Nephron progenitor cell (in vitro differentiated cells): ENCODE measurements around the gene FAR2.

ENCODE experiments used
- DNase-seq: peaks from one replicate; pipeline ENCODE4 v3.0.0; 2021
- H3K27ac Mint-ChIP-seq: 2 replicates; pipeline ENCODE4 v1.8.0; 2021; ENCODE audit warnings: mild to moderate bottlenecking, moderate library complexity, mixed read lengths
- H3K27me3 Mint-ChIP-seq: 2 replicates; pipeline ENCODE4 v1.8.0; 2021; ENCODE audit warnings: mild to moderate bottlenecking, low read depth, mixed read lengths; ENCODE audit not compliant: poor library complexity
- H3K36me3 Mint-ChIP-seq: 2 replicates; pipeline ENCODE4 v1.8.0; 2021; ENCODE audit warnings: low read depth, mixed read lengths
- H3K4me1 Mint-ChIP-seq: 2 replicates; pipeline ENCODE4 v1.8.0; 2021; ENCODE audit warnings: mixed read lengths
- H3K4me3 Mint-ChIP-seq: 2 replicates; pipeline ENCODE4 v1.8.0; 2021; ENCODE audit warnings: mild to moderate bottlenecking, moderate library complexity, mixed read lengths
- H3K9me3 Mint-ChIP-seq: 2 replicates; pipeline ENCODE4 v1.8.0; 2021; ENCODE audit warnings: mild to moderate bottlenecking, moderate library complexity, mixed read lengths
- TF ChIP-seq, protein P1 (sequence below): fragments of 200-600 bp; sonication (generic); IDR thresholded peaks from 2 replicates; pipeline ENCODE4 v1.5.0; 2021; ENCODE audit warnings: antibody characterized with exemption

FAR2 gene

DNA sequence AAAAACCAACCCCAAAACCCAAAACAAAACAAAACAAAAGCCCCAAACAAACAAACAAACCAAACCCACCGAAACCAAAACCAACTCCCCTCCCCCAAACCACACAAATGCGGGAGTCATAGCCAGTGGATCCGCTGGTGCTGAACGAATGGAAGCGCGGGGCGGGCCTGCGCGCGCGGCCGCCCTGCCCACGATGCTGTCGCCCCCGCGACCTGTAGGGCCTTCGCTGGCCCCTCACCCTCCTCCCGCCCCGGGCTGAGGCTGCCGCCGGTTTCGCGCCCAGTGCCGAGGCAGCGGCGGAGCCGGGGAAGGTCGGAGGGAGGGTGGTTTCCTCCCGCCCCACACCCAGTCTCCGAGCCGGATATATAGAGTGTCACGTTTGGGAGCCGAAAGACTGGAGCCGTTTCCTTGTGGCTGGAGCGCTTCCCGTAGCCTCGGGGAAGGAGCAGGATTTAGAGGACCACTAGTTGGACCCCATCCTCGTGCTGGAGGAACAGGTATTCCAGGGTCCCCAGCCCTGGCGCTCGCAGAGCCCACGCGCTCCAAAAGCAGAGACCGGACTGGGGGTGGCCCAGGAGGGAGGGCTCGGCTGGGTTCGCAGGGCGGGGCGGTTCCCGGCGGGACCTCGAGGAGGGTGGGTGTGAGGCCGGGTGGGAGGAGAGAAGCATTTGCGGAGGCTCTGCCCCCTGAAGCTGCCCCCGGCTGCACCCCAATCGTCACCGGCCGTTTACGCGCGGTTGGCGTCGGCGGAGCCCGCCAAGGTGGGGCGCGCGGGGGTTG is at the start of gene FAR2:
Gene FAR2, plus strand, starts transcription at position 368 of the 780 bp plus-strand sequence. CDS start 121,172 bp downstream, outside the sequence.
- TF ChIP-seq, protein P1, sequence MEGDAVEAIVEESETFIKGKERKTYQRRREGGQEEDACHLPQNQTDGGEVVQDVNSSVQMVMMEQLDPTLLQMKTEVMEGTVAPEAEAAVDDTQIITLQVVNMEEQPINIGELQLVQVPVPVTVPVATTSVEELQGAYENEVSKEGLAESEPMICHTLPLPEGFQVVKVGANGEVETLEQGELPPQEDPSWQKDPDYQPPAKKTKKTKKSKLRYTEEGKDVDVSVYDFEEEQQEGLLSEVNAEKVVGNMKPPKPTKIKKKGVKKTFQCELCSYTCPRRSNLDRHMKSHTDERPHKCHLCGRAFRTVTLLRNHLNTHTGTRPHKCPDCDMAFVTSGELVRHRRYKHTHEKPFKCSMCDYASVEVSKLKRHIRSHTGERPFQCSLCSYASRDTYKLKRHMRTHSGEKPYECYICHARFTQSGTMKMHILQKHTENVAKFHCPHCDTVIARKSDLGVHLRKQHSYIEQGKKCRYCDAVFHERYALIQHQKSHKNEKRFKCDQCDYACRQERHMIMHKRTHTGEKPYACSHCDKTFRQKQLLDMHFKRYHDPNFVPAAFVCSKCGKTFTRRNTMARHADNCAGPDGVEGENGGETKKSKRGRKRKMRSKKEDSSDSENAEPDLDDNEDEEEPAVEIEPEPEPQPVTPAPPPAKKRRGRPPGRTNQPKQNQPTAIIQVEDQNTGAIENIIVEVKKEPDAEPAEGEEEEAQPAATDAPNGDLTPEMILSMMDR = no peak
- H3K4me3 Mint-ChIP-seq = peak within 1 kb of the TSS; percentile 86
- peak; percentile 58 for DNase-seq
- H3K36me3 Mint-ChIP-seq = no peaks in the 10 kb centered on the region
- peaks cover 19% of the 10 kb centered on the region for H3K4me1 Mint-ChIP-seq
- H3K27me3 Mint-ChIP-seq = peaks cover 34% of the 10 kb centered on the region
- no peaks in the 10 kb centered on the region for H3K9me3 Mint-ChIP-seq
- H3K27ac Mint-ChIP-seq = no peak within 1 kb of the TSS

DNA sequence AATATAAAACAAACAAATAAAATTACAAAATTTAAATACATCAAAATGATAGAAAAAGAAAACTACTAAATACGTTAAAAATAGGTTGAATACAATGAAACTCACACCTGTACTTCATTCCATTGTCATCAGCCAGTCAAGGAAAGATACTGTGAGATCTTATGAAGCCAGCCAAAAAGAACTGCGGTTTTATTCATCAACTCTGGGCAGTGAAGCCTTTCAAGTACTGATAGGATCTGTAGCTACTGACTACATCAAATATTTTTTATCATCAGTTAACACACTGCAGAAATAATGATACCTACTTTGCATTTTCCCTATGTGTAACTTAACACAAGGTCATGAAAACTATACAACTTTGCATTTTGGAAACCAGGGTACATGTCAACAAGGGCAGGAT is 46.3 kb upstream of the FAR2 start:
- Mint-ChIP-seq H3K9me3 (peaks cover 14% of the 10 kb centered on the region), H3K27me3 (no peaks in the 10 kb centered on the region), H3K36me3 (no peaks in the 10 kb centered on the region), H3K4me1 (no peaks in the 10 kb centered on the region), H3K4me3 (no peak overlapping the region), H3K27ac (no peak overlapping the region)
- TF ChIP-seq, protein P1 = no peak
- no peak for DNase-seq

DNA sequence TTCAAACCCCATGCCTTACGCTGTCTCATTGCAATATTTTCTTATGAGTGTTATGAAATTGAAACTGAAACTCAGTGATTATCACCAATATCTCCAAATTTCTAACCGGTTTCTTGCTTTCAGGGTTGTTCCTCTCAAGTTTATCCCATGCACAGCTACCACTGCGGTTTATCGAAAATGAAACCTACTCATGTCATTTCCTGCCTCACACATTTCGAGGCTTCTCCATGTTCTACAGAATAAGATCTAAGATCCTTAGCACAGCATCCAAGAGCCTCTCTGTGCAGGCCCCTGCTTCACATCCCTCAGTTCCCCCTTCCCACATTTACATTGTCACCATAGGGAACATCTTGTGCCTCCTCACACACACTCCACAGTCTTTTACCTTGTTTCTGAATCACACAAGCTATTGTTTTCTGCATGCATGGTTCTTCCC is 45.5 kb upstream of the FAR2 start:
- Mint-ChIP-seq H3K9me3 (peaks cover 10% of the 10 kb centered on the region), H3K36me3 (no peaks in the 10 kb centered on the region), H3K4me1 (no peaks in the 10 kb centered on the region), H3K4me3 (no peak overlapping the region), H3K27ac (no peak overlapping the region), H3K27me3 (no peaks in the 10 kb centered on the region)
- no peak for DNase-seq
- TF ChIP-seq, protein P1 = no peak

DNA sequence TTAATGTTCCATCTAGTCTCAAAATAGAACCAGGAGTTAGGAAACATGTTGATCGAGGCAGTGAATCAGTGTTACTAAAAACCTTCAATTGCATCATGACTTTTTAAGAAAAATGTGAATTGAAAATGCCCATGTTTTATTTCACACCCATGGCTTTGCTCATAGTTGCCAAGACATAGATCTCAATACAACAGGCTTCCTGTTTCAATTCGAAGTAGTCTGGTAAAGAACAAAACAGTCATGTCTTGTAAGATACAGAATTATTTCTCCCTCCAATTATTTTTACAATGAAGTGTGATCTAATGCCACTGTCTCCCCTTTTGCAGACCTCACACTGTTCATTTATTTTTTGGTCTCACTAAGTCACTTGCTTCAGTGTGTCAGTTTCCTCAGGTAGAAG is 44.6 kb upstream of the FAR2 start:
- Mint-ChIP-seq H3K4me1 (no peaks in the 10 kb centered on the region), H3K27me3 (no peaks in the 10 kb centered on the region), H3K9me3 (peaks cover 3% of the 10 kb centered on the region), H3K36me3 (no peaks in the 10 kb centered on the region), H3K27ac (no peak overlapping the region), H3K4me3 (no peak overlapping the region)
- DNase-seq = no peak
- TF ChIP-seq, protein P1 = no peak

DNA sequence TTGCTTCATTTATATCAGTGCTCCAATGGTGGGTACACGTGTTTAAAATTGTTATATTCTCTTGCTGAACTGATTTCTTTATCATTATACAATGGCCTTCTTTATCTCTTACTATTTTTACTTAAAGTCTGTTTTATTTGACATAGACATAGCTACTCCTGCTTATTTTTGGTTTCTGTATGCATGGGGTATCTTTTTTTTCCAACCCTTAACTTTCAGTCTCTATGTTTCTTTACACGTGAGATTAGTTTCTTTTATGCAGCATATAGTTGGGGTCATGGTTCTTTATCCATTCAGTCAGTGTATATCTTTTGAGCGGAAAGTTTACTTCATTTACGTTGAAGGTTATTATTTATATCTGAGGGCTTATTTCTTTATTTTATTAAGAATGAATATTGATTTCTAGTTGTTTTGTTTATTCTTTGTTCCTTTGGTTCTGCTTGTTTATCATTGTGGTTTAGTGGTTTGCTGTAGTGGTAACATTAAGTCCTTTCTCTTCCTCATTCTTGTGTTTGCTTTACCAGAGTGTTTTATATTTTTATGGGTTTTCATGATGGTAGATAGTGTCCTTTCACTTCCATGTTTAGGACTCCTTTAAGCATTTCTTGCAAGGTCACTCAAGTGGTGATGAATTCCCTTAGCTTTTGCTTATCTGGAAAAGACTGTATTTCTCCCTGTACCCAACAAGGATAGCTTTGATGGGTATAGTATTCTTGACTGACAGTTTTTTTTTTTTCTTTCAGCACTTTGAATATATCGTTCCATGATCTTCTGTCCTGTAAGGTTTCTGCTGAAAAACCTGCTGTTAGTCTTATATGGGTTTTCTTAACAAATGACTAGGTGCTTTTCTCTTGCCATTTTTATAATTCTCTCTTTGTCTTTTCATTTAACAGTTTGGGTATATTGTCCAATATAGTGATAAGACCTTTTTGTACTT is 38.3 kb upstream of the FAR2 start:
- Mint-ChIP-seq H3K9me3 (peaks cover 25% of the 10 kb centered on the region), H3K4me1 (no peaks in the 10 kb centered on the region), H3K27ac (no peak overlapping the region), H3K4me3 (no peak overlapping the region), H3K36me3 (no peaks in the 10 kb centered on the region), H3K27me3 (no peaks in the 10 kb centered on the region)
- TF ChIP-seq, protein P1 = no peak
- DNase-seq = no peak
